ENCODE results near the gene BLOC1S5.
"Not testable (repeated sequence)": the region's sequence is repeated elsewhere in the genome, so short reads cannot be mapped to it uniquely, and the experiment has no call there.

BLOC1S5 gene

DNA sequence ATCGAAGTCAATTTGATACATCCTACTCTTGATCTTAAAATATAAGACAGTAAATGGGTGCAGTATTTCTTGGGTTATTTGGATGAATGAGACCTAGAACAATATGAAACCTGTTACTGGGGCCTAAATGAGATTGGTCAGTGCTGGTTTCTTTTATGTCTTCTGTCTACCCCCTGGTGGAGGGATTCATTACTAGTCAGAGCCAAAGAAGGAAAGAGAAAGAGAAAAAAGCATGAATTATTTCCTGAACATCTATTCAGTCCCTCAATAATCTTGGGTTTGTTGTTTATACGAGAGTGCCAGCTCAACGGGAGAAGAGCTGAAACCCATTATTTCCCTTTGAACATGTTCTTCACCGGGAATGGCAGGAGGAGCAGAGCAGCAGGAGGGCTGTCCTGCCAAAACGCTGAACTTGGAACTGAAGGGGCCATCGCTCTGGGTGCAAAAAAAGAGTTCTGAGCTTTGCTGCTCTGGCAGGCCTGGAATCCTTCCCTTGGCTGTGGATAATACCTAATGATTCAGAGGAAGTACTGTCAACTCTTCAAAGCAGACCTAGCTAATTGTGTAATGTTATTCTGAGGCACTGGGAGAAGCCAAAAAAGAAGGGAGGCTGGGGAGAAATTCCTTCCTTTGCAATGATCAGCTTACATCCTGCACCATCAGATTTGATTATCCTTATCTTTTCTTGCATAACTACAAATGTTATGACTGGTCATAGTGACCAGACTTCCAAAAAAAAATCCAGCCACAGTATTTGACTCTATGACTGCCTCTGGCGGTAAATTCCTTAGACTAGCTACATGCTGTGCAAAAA is 72.0 kb downstream of the BLOC1S5 start:
- DNase-seq: no peak

DNA sequence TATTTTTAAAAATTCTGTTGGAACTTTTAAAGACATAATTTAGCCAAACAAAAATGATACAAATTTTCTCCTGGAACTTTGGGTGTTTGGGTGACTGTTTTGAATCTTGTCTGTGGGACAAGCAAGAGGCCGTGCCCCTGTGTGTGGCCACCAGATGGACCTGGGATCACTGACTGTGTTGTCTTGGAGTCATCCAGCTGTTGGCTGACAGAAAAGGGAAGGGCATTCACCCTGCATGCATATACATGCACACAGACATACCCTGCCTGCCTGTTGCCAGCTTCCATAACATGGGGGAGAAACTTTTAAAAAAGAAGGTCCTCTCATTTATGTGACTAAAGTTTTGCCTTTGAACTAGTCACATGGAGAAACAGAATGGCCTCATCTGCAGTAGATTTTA is 72.7 kb downstream of the BLOC1S5 start:
- DNase-seq: no peak

DNA sequence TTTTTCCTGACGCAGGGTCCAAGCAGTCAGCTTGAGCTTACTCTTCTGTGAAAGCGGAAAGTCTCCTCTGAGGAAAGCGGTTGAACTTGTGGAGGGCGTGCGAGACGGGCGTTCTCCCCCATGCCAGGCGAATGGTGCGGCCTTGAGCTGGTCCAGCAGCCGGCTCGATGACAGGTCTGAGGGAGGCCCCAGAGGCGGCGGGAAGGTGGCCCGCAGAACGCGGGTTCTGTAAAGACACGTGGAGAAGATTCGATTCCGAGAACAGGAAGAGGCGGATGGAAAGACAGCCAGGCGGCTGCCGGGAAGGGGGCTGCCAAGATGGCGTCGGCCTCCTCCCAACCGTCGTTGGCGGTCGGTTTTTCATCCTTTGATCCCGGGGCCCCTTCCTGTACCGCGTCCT is 78.0 kb downstream of the BLOC1S5 start:
- DNase-seq: no peak

DNA sequence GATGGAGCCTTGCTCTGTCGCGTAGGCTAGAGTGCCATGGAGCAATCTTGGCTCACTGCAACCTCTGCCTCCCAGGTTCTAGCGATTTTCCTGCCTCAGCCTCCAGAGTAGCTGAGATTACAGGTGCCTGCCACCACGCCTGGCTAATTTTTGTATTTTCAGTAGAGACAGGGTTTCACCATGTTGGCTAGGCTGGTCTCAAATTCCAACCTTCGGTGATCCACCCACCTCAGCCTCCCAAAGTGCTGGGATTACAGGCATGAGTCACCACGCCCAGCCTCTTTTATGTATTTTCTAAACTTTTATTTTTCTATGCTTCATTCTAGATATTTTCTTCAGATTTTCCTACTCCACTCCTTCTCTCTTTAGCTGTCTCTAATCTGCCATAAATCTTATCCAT is 80.2 kb downstream of the BLOC1S5 start:
- DNase-seq: not testable (repeated sequence)

DNA sequence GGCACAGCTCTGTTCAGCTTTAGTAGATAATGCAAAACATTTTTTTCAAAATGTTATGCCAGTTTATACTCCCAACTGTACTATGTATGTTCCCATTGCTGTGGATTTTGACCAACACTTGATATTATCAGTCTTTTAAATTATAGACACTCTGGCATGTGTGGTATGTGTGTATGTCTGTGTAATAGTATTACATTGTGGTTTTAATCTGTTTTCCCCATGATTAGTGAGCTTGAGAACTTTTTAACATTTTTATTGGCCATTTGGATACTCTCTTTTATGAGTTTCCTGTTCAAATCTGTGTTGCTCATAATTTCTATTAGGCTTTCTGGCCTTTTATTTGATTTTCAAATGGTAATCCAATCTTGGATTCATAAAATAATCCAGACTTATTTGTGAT is 84.4 kb downstream of the BLOC1S5 start:
- DNase-seq: no peak

DNA sequence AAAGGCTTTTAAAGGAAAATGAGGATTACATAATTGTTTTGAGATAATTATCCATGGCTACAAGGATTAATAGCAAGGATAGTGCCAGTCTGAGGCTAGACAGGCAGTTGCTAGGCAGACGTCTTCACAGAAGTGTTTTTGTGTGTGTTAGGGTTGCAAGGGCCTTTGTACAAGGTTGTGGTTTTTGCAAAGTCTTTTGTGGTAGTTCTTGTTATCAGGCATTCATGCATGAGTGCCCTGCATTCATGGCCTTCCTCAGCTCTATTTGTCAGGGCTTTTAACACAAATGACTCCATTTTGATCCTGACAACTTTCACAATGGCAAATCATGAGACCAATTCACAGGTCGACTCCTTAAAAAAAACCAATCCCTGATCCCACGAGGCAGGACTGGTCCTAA is 85.5 kb downstream of the BLOC1S5 start:
- DNase-seq: no peak

DNA sequence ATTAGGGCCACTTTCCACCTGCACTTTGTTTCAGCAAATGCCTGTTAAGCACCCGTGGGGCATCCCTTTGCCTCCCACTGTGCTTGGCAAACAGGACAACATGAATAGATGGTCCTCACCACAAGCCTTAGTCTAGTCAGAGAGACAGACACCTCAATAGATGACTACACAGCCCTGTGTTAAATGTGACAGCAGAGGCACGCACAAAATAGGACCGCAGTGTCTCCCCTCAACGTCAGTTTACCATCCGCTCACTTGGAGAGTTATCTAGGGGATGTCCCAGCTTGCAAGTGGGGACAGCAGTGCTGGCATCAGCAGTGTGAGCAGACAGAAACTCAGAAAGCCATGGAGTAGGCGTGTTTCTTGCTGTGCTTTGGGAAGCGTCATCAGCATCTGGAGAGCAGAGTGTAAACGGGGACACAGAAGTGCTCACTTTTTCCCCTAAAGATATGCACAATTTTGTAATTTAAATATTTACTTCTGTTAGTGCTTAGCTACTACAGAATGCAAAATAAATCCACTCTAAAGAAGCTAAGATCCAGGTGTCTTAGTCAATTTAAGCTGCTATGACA is 87.6 kb downstream of the BLOC1S5 start:
- DNase-seq: no peak

DNA sequence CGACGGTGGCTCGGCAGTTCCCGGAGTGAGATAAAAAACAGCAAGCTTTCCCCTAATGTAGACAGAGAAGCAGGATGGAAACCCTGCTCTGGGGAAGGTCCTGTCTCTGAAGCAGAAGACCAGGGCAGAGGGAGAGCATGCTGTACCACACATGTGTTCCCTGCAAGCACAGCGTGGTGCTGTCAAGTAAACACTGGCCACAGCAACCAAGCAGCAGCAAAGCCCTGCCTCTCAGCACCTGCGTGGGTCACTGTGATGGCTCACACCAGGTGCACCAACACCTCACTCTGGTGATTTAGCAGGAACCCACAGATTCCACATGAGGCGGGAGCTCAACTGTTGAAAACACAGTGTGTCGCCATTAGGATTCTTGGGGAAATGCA is 88.4 kb downstream of the BLOC1S5 start:
- no peak for DNase-seq

DNA sequence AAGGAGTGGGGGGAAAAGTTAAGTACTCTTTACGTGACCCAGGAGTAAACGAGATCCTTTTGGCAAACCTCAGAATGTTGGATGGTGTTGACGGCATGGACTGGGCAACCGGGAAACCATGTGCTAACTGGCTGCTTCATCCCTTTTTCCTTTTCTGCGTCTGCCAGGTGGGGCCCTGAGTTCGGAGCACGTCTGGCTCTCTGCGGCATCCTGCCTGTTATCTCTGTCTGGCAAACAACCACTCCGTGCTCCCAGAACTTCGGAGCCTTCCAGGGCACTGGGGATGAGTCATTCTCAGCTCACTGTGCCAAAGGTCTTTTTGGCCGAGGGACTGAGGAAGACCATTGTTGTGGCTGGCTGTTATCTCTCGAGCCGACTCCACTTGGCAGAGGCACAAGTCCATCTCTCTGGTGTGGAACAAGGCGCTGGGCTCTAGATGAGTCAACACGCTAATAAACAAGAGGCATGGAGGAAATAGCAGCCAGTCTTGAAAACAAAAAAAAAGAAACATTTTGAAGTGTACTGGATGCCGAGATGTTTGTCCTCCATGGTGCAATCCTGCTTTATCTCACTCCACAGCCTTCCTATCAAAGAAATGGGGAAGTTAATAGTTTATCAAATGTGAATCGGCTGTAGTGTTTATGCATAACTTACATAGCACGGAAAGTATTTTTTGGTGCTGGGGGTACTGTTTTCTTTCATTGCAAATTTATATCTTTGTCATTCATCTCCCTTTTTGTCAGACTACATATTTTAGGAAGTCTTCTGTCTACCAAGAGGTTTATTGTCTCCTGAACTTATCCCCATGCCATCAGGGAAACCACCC is 89.0 kb downstream of the BLOC1S5 start:
- no peak for DNase-seq

DNA sequence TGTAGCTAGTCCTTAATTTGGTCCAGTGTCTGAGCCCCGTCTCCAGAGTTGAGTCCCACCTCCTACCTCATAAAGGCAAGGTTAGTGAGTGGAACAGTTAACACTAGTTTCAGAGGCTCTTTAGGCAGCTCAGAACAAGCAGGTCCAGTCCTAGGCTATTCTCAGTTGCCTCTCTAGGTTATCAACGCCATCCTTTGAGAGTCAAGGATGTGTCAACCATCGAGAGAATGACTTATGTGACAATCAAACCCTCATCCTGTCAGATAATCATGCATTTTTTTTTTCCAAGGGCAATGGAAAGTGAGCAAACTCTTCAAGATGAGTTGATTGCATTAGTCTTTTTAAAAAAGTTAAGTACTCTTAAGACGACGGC is 89.6 kb downstream of the BLOC1S5 start:
- DNase-seq: no peak

DNA sequence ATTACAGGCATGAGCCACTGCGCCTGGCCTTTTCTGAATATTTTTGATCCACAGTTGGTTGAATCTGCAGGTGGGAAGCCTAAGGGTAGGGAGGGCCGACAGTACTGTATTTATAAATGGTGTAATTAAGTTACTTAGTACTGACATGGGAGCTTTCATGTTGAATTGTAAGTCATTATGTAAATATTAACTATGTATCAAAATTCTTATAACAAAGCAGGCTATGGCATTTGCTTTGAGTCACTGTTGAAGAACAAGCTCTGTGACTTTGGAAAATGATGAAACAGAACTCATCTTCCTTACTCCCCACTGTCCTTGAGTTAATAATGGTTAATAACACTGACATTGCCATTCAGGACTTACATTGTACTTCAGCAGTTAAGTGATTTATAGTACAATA is 90.6 kb downstream of the BLOC1S5 start:
- DNase-seq: no peak

DNA sequence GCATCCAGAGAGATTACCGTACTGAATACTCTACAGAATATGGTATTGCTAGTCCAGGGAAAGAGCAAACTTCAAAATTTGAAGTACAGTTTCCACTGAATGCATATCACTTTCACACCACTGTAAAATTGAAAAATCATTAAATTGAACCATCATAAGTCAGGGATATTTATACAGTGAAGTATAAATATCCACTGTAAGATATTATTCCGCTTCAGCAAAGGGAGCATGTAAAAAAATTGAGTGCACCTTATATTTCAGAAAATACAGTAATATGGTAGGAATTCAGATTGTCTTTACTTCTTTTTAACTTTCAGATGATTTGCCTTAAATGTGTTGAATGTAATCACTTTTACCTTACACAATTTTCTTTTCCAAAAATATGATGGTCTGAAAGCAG is 92.7 kb downstream of the BLOC1S5 start:
- DNase-seq: no peak

DNA sequence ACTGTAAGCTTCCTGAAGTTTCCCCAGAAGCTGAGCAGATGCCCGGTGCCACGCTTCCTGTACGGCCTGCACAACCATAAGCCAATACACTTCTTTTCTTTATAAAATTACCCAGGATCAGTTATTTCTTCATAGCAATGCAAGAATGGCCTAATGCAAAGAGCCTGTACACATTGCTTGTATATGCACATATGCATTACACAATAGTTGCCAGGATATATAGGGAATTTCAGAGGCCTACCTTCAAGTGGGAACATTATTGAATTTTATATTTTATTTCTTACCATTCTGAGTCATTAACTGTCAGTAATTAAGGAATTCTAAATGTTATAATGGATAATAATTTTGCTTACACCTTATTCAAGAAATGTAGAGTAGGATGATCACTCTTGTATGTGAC is 93.6 kb downstream of the BLOC1S5 start:
- no peak for DNase-seq

All from activated T-cell treated with anti-CD3 and anti-CD28 coated beads for 4 hours (primary cell).